Lower leg skin (tissue), 3 donors: ENCODE data around the gene BUD23.

ENCODE experiments used
- CTCF ChIP-seq, 3 donors: fragments of 450-650 bp; IDR thresholded peaks; one replicate each; pipeline ENCODE4 v1.5.1; 2016; ENCODE audit warnings: antibody characterized with exemption in 3 of 3, mild to moderate bottlenecking in 3 of 3, moderate library complexity in 2 of 3
- POLR2A ChIP-seq, 2 donors: fragments of 450-650 bp; IDR thresholded peaks; one replicate each; pipeline ENCODE4 v1.6.1; 2016 to 2017; ENCODE audit warnings: antibody characterized with exemption in 2 of 2, mild to moderate bottlenecking in 1 of 2, moderate library complexity in 1 of 2

DNA sequence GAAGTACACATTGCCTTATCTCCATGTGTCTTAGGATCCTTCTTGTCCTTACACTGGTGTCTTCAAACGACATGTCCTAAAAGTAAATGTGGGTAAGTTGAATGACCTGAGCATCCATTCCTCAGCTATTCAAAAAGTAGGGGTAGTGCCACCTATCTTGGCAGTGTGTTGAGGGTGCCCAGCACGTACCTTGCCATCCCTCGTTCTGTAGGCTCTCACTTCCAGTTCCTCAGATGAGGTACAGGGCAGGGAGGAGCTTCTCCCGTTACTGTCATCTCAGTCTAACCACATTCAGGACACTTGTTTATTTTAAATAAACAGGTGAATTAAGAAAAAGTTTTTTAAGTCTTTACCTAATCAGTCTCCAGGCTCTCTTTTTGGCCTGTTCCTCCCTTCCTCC lies 13.0 kb downstream of the BUD23 start:
- TF ChIP-seq POLR2A (IDR thresholded peaks at IDR 0.05) (no peak), CTCF (IDR thresholded peaks at IDR 0.05) (no peak)
